ENCODE results near the gene LRCH3.

The LRCH3 gene

GRCh38 chr3:197791113-197791891, at the start of gene LRCH3:
Gene LRCH3, plus strand, starts transcription at chr3:197791254. Its CDS starts 25 bp downstream, at chr3:197791279.
- peak; percentile 92 for DNase-seq

- DNase-seq, result no peak
Measured at GRCh38 chr3:197742787-197743186, 48.3 kb upstream of the LRCH3 start.

DNA sequence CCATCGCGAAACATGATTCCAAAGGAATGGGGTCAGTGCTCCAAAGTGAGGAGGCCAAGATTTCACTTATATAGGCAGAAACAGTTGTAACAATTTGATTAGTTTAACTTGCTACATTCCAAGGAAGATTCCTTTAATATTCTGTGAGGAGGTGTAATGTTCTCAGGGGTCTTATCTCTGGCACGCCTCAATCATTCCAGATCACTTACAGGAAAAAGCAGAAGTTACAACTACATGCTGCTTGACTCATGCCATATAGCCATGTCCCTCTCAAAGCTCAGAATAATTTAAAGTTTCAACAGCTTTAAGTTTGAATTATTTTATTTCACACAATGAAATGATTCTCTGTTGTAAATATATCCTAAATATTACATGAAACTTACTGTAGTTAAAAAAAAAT, 44.8 kb upstream of the LRCH3 start:
- no peak for DNase-seq

DNA sequence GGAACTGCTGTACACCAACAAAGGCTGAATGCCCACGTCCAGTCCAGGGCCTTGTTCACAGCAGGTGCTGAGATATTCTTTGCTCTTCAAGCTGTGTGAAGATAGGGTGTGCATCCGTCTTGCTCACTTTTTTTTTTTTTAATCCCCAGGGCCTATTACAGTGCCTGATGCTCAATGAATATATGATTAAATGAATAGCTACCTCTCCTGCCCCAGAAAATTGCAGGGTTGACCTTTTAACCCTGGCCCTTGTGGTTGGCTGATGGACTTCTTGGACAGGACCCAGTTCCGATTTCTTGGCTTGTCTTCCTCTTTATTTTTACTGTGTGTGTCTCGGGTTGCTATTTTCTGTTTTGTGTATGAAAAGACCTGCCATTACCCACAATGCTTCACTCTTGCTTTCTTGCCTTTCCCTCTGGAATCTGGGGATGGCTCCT, 44.2 kb upstream of the LRCH3 start:
- DNase-seq, result no peak

- no peak for DNase-seq
Measured at GRCh38 chr3:197748597-197749314, 42.3 kb upstream of the LRCH3 start.

GRCh38 chr3:197749315-197749600, 41.8 kb upstream of the LRCH3 start:
- no peak for DNase-seq

DNA sequence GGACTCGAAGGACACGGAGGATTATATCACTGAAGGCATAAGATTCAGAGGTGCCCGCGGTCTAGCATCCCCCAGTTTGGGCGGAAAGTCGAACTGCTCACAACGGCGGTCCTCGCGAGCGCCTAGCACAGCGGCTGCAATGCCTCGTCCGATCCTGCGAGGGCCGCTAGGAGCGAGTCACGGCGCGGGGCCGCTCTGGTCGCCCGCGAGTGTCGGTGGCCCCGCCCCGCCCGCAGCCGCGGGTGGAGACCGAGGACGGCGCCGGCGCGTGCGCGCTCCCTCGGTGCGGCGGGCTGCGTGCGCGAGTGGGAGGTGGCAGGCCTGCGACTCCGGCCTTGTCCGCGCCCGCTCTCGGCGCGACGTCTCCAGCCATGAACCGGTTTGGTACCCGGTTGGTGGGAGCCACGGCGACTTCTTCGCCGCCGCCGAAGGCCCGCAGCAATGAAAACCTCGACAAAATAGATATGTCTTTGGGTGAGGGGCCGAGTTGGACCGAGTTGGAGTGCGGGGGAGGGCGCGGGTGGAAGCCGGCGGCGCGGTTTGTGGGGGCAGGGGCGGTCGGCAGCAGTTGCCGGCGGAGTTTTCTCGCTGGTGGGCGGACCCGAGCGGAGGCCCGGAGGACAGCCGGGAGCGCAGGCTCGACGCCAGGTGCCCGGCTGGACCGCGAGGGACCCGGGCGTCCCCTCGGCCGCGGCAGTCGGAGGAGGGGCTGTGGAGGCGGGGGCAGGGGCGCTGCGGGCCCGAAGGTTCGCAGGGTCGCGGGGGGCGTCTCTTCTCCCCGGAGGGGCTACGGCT, 41.3 kb upstream of the LRCH3 start, which contains the start of gene FYTTD1:
TSS of gene FYTTD1 (plus strand) at position 283 of the 795 bp plus-strand sequence. CDS start at position 372, 89 bp downstream.
- peak; percentile 89 for DNase-seq

- DNase-seq, result peak; percentile 68
Measured at GRCh38 chr3:197750396-197750831, 40.6 kb upstream of the LRCH3 start.

DNA sequence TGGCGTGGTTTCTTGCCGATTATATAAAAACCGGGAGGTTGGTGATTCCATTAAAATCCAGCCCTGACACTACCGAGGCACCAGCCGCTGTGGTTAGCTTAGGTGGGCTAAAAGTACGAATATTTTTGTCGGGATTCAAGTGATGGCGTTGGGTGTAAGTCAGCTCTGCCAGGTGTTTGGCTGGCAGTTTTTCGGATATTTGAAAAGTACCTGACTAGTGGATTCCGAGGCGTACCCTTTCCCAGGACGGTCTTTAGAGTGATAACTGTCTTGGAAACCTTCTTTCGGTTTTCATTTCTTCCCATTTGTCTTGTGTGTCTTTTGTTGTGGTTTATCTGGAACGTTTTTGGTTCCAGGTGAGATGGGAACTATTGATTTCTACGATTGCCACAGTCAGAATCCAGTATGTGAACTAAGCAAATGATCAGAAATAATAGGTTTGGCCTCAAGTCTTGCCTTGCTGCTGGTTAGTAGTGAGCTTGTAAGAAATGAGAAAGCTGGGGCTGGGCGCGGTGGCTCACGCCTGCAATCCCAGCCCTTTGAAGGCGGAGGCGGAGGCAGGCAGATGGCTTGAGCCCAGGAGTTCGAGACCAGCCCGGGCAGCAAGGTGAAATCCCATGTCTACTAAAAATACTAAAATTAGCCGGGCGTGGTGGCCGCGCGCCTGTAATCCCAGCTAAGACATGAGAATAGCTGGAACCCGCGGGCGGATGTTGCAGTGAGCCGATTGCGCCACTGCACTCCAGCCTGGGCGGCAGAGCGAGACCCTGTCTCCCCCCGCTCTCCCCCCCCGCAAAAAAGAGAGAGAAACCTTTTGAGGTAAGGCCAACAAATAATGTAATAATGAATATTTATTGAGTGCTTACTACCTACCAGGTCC, 40.0 kb upstream of the LRCH3 start:
- peak; percentile 68 for DNase-seq

GRCh38 chr3:197752107-197752506, 38.9 kb upstream of the LRCH3 start:
- DNase-seq, result peak; percentile 39

- no peak for DNase-seq
Measured at GRCh38 chr3:197753263-197753662, 37.8 kb upstream of the LRCH3 start.

DNA sequence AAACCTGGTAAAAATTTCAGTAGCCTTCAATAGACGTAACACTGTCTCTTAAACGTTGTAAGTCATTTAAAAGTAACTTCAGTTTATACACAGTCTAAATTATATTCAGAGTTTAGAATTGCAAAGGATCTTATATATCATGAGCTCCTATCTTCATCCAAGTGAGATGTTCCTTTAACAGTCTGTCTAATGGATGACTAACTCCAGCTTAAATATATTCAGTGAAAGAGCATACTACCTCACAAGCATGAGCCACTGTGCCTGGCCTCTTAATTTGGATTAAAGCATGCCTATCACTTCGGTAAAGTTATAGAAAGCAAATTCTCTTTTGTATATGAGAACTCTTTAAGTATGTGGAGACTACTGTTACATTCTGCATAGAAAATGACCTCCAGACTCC, 34.4 kb upstream of the LRCH3 start:
- DNase-seq, result no peak

DNA sequence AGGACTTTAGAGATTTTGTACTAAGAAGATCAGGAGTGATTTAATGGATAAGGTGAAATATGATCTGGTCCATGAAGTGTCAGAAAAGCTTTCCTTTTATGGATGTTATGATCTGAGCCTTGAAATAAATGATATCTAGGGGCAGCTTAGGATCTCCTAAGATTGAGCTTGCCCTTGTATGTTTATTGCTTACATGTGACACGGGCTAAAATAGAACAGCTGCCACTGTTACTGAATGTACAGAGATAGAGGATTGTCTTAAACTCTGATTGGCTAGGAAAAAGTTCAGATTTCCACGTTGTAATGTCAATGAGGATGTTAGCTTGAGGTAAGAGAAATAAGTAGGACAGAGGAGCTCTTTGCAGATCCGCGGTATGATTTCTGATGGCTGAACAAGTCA, 32.5 kb upstream of the LRCH3 start:
- no peak for DNase-seq

DNA sequence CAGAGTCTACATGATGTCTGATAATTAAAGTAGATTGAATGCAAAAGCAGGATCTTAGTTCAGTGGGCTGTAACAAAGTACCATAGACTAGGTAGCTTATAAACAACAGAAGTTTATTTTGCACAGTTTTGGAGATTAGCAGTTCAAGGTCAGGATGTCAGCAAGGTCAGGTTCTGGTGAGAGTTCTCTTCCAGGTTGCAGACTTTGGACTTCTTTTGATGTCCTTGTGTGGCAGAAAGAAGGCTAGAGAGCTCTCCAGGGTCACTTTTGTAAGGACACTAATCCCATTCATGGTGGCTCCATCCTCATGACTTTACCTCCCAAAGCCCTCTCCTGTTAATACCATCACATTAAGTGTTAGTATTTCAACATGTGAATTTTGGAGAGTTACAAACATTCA, 29.3 kb upstream of the LRCH3 start:
- DNase-seq, result no peak

DNA sequence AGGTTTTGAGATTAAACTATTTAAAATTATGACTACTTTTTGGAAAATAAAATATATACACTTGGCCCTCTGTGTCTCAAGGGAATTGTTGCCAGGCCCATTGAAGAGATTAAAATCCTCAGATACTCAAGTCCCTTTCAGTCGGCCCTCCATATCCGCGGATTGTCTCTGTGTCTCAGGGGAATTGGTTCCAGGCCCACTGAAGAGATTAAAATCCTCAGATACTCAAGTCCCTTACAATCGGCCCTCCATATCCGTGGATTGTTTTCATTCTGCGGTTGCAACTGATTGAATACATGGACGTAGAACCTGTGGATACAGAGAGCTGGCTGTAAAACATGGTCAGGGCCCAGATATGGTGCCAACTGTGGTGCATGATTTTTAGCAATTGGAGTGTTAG, 15.7 kb upstream of the LRCH3 start:
- DNase-seq, result no peak

GRCh38 chr3:197782230-197782629, 8.8 kb upstream of the LRCH3 start:
- no peak for DNase-seq

DNA sequence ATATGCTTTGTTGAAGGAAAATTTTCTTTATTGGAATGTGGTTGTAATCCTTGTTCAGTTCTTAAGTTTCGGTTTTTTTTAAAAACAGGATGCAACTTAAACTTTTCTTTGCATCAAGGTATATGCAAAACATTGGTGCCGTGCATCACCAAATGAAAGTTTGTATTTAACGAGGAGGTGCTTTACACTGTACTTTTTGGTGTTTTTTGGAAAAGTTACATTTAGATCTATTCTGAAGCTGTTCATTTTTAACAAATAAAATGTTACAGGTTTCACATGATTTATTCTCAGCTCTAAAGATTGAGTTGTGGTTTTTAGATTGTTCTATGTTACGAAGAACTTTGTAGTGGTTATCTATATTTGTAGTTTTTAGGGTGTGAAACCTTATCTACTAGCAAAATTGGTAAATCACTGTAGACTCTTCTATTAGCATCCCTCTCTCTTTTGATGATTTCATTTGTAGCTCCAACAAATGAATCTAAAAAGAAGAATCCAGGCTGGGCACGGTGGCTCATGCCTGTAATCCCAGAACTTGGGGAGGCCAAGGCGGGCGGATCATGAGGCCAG, 7.0 kb upstream of the LRCH3 start:
- DNase-seq, result no peak

GRCh38 chr3:197787412-197787811, 3.6 kb upstream of the LRCH3 start:
- DNase-seq, result no peak

GRCh38 chr3:197789309-197789708, 1.7 kb upstream of the LRCH3 start:
- DNase-seq, result no peak

GRCh38 chr3:197790033-197790432, 1.0 kb upstream of the LRCH3 start:
- DNase-seq, result no peak

DNA sequence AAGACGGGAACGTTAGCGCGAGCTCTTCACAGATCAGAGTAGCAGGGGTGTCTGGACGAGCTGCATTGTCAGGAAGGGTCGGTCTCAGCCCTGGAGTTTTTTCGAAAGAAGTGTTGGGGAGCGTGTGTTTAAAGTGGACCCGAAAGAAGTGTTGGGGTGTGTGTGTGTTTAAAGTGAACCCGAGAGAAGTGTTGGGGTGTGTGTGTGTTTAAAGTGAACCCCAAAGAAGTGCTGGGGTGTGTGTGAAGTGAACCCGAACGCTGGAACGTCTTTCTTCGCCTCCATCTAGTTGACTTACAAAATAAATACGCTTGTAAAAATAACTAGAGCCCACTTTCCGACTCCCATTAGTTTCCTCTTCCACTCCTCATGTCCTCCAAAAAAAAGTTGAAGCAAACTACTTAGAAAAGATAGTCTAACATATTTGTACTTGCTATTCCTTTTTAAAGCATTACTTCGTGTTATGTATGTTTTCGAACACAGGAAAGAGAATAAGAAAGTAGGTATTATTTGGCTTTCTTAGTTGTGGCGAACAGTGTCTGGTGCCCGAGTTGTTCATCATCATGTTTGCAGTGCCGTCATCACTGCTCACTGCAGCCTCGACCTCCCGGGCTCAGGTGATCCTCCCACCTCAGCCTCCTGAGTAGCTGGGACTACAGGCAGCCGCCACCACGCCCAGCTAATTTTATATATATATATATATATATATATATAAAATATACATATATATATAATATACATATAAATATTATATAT, 1.0 kb downstream of the LRCH3 start:
- DNase-seq, result peak; percentile 51
